CD4-positive, alpha-beta T cell (primary cell): ENCODE measurements around the gene ETF1. TPM values are rescaled to one million over a fixed set of nuclear protein-coding genes. Genes with fewer than 3 reads are reported as not detected.

Experiments used
- ATAC-seq: fragments of 200-7000 bp; cut with Tn5 transposase; one replicate; pipeline ENCODE4 v1.10.0; 2022; ENCODE audit warnings: mild to moderate bottlenecking; ENCODE audit not compliant: poor library complexity
- CTCF ChIA-PET: fragments of 350-600 bp; sonication (Branson Sonifier 250); formaldehyde crosslinking; loops from one replicate; lab custom pipeline; 2021; ENCODE audit warnings: antibody characterized with exemption, inconsistent platforms; lab: Charles Lee
- POLR2A ChIA-PET: fragments of 350-600 bp; sonication (Branson Sonifier 250); formaldehyde crosslinking; loops from one replicate; lab custom pipeline; 2021; ENCODE audit warnings: antibody characterized with exemption, inconsistent platforms; lab: Charles Lee
- DNase-seq, 14 experiments: peaks; one replicate each; pipeline ENCODE4 v3.0.0-alpha.2; 2013 to 2020; ENCODE audit warnings: mixed read lengths in 2 of 14
- H3K27ac ChIP-seq, 2 donors: one replicate each; pipeline versions ENCODE4 v1.5.1 to v1.7.0; 2013; ENCODE audit warnings: low read length in 2 of 2, low read depth in 1 of 2, mild to moderate bottlenecking in 1 of 2
- H3K27me3 ChIP-seq, 2 experiments: 1 replicate in 1 of 2; 2 replicates in 1 of 2; pipeline versions ENCODE4 v1.6.1 to v1.7.0; 2013; ENCODE audit warnings: low read length in 2 of 2, control low read depth in 1 of 2, mild to moderate bottlenecking in 1 of 2, moderate library complexity in 1 of 2; ENCODE audit not compliant: insufficient read depth in 2 of 2, control insufficient read depth in 1 of 2
- H3K36me3 ChIP-seq: one replicate; pipeline ENCODE4 v1.6.1; 2013; ENCODE audit warnings: low read length, control low read depth; ENCODE audit not compliant: insufficient read depth
- H3K4me1 ChIP-seq: one replicate; pipeline ENCODE4 v1.6.1; 2013; ENCODE audit warnings: low read length, control low read depth; ENCODE audit not compliant: insufficient read depth
- H3K4me3 ChIP-seq: one replicate; pipeline ENCODE4 v1.5.1; 2013; ENCODE audit warnings: mild to moderate bottlenecking, low read length, moderate library complexity
- H3K9me3 ChIP-seq, 2 experiments: 1 replicate in 1 of 2; 2 replicates in 1 of 2; pipeline versions ENCODE4 v1.6.1 to v1.7.0; 2013; ENCODE audit warnings: low read length in 2 of 2, mild to moderate bottlenecking in 2 of 2, control low read depth in 1 of 2, moderate library complexity in 1 of 2; ENCODE audit not compliant: control insufficient read depth in 1 of 2, insufficient read depth in 1 of 2
- H3K27ac Mint-ChIP-seq: one replicate; pipeline ENCODE4 v1.8.0; 2020; ENCODE audit warnings: mixed read lengths
- H3K27me3 Mint-ChIP-seq: one replicate; pipeline ENCODE4 v1.8.0; 2021; ENCODE audit warnings: mixed read lengths
- H3K36me3 Mint-ChIP-seq: one replicate; pipeline ENCODE4 v1.8.0; 2021; ENCODE audit warnings: low read depth, mixed read lengths
- H3K4me1 Mint-ChIP-seq: one replicate; pipeline ENCODE4 v1.8.0; 2021; ENCODE audit warnings: low read depth, mixed read lengths
- H3K4me3 Mint-ChIP-seq: one replicate; pipeline ENCODE4 v1.8.0; 2020; ENCODE audit warnings: mild to moderate bottlenecking, mixed read lengths
- H3K9me3 Mint-ChIP-seq: one replicate; pipeline ENCODE4 v1.8.0; 2020; ENCODE audit warnings: mixed read lengths
- CTCF ChIP-seq: fragments of 200-600 bp; IDR thresholded peaks from one replicate; pipeline ENCODE4 v1.8.0; 2022; ENCODE audit warnings: antibody characterized with exemption, mild to moderate bottlenecking
- intact Hi-C, 2 experiments: fragments of 100-400 bp; cut with DNase I in 1 of 2; cut with micrococcal nuclease in 1 of 2; formaldehyde crosslinking; loops; one replicate each; pipeline versions ENCODE4 v1.15.1 to v1.9.0; 2023 to 2025; cut with DNase I, micrococcal nuclease
- total RNA-seq, 174 experiments: library from RNA in 2 of 174; stranded (reverse) in 2 of 174; gene quantifications; one replicate each; pipeline ENCODE4 v1.2.3 and lab custom pipeline; 2021 to 2026

The ETF1 gene
- total RNA-seq, 2 experiments from 2014 or later = 178 to 187 TPM

DNA sequence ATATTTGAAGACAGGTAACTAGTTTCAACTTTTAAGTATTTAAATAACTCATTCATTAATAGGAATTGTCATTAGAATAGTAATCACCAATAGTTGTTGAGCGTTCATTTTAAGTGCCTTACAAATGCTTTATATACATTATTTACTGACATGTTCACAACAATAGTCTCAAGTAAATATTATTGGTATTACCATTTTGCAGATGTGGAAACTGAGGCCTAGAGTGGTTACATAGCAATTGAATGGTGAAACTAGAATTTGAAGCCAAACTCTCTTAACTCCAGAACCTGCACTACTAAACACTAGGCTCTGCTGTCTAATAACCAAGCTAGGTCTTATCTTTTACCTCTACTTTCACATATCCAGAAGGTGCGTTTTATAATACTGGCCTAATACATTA lies 37.0 kb upstream of the ETF1 start:
- POLR2A ChIA-PET = interaction anchor here (0.8 to 1.4 kb wide), 2 partner anchors 36 to 713 kb away, joined by 4 to 5 read pairs; partner anchors contain the start of gene MATR3

DNA sequence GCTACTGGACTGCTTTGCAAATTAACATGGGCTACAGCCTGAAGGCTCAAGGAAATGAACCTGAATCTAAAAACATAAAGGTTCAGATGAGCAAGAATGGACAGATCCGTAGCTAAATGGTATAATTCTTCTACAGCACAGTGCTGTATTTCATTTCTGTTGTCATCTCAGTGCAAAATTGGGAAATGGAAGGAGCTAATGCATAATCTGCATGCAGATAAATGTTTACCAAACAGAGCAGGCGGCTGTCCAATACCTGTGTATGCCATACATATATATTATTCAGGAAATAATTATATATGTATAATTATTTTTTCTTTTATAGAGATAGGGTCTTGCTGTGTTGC lies 36.5 kb upstream of the ETF1 start:
- intact Hi-C loops = loop anchor here (1.0 to 10.0 kb wide), 13 partner anchors 115 to 1825 kb away; partner anchors contain the start of genes ANKHD1 (in 1 of the 2), CDC23 (in 1 of the 2), CDC25C (in 1 of the 2) and CYSTM1 (in 1 of the 2)
- ATAC-seq = no peak
- H3K4me3 ChIP-seq = no peak overlapping the region
- Mint-ChIP-seq H3K27ac (peak overlapping the region; percentile 79), H3K4me3 (peak overlapping the region; percentile 50), H3K9me3 (peaks cover 1% of the 10 kb centered on the region), H3K27me3 (no peaks in the 10 kb centered on the region), H3K4me1 (peaks cover 20% of the 10 kb centered on the region), H3K36me3 (peaks cover 15% of the 10 kb centered on the region)
- POLR2A ChIA-PET = interaction anchor here (0.6 to 1.4 kb wide), 5 partner anchors 36 to 717 kb away, joined by 3 to 5 read pairs (median 3); partner anchors contain the start of genes EGR1 and MATR3
- no peaks in the 10 kb centered on the region for H3K36me3 ChIP-seq
- H3K27ac ChIP-seq = no peak overlapping the region
- peaks cover 12% of the 10 kb centered on the region for H3K4me1 ChIP-seq
- no peak for TF ChIP-seq CTCF
- no peaks in the 10 kb centered on the region for H3K27me3 ChIP-seq
- CTCF ChIA-PET = interaction anchor here (0.6 to 1.4 kb wide), 18 partner anchors 13 to 1215 kb away, joined by 3 to 5 read pairs (median 3); partner anchors contain the start of genes CDC23, ETF1 and KDM3B
- peaks cover 0 to 5% of the 10 kb centered on the region in 2 experiments for H3K9me3 ChIP-seq
- DNase-seq = no peak

More for the DNA sequence above, 37.0 kb upstream of the ETF1 start:
- Histone ChIP-seq H3K9me3 (peaks cover 0 to 5% of the 10 kb centered on the region in 2 experiments), H3K27ac (no peak overlapping the region), H3K4me1 (peaks cover 12% of the 10 kb centered on the region), H3K27me3 (no peaks in the 10 kb centered on the region), H3K4me3 (no peak overlapping the region), H3K36me3 (no peaks in the 10 kb centered on the region)
- peaks cover 10% of the 10 kb centered on the region for H3K36me3 Mint-ChIP-seq
- no peak overlapping the region for H3K4me3 Mint-ChIP-seq
- intact Hi-C loops = loop anchor here in 1 of 2 experiments (5.0 kb wide), 1 partner anchor 617 kb away; the partner anchor contains the start of gene SIL1
- DNase-seq (no peak), ATAC-seq (no peak)
- no peak overlapping the region for H3K27ac Mint-ChIP-seq
- CTCF ChIA-PET = interaction anchor here (0.8 to 1.4 kb wide), 4 partner anchors 12 to 228 kb away, joined by 3 to 4 read pairs (median 4); partner anchors contain the start of genes ETF1 and KDM3B
- no peak for TF ChIP-seq CTCF
- H3K9me3 Mint-ChIP-seq = peaks cover 1% of the 10 kb centered on the region
- H3K4me1 Mint-ChIP-seq = peaks cover 15% of the 10 kb centered on the region
- peaks cover 4% of the 10 kb centered on the region for H3K27me3 Mint-ChIP-seq

DNA sequence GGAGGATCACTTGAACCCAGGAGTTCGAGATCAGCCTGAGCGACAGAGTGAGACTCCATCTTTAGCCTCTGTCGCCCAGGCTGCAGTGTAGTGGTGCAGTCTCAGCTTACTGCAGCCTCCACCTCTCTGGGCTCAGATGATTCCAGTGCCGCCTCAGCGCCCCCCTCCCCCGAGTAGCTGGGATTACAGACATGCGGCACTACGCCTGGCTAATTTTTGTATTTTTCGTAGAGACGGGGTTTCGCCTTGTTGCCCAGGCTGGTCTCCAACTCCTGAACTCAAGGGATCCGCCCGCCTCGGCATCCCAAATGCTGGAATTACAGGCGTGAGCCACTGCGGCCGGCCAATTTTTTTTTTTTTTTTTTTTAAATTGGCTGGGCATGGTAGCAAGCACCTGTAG lies 34.4 kb upstream of the ETF1 start:
- Histone ChIP-seq H3K4me1 (peaks cover 22% of the 10 kb centered on the region), H3K36me3 (peaks cover 11% of the 10 kb centered on the region), H3K27me3 (no peaks in the 10 kb centered on the region), H3K9me3 (peaks cover 0 to 5% of the 10 kb centered on the region in 2 experiments), H3K4me3 (no peak overlapping the region), H3K27ac (no peak overlapping the region)
- peak overlapping the region; percentile 100 for H3K27ac Mint-ChIP-seq
- CTCF ChIA-PET = no interaction called here
- POLR2A ChIA-PET = interaction anchor here (4.8 kb wide), 1 partner anchor 34 kb away, joined by 152 read pairs; the partner anchor contains the start of gene ETF1
- H3K4me3 Mint-ChIP-seq = no peak overlapping the region
- H3K4me1 Mint-ChIP-seq = peaks cover 36% of the 10 kb centered on the region
- H3K36me3 Mint-ChIP-seq = peaks cover 36% of the 10 kb centered on the region
- H3K9me3 Mint-ChIP-seq = peaks cover 1% of the 10 kb centered on the region
- ATAC-seq (no peak), DNase-seq (peak in 1 of 14 experiments; percentile 30)
- intact Hi-C loops = loop anchor here (2.0 to 10.0 kb wide), 13 partner anchors 113 to 1827 kb away; partner anchors contain the start of genes ANKHD1 (in 1 of the 2), CDC23 (in 1 of the 2), CDC25C (in 1 of the 2) and CYSTM1 (in 1 of the 2)
- H3K27me3 Mint-ChIP-seq = no peaks in the 10 kb centered on the region
- TF ChIP-seq CTCF = no peak
